GM18951 (cell line): Measurements from ENCODE around the gene PLRG1.

Experiments
- POLR2A ChIP-seq: IDR thresholded peaks from 4 replicates; pipeline ENCODE4 v1.6.1; 2011; ENCODE audit warnings: mild to moderate bottlenecking; ENCODE audit not compliant: insufficient read length, insufficient read depth; ENCODE audit errors: extremely low read depth
- in situ Hi-C: fragments of 300-500 bp; cut with MboI; formaldehyde crosslinking; loops from one replicate; pipeline ENCODE4 v1.12.0; 2022; ENCODE audit warnings: low sequenced_read_pairs, mixed read lengths, inconsistent platforms; ENCODE audit not compliant: unreplicated experiment

The PLRG1 gene

GRCh38 chr4:154585369-154586018 is 35.3 kb upstream of the PLRG1 start:
- in situ Hi-C loops = no loop called here
- TF ChIP-seq POLR2A = no peak

DNA sequence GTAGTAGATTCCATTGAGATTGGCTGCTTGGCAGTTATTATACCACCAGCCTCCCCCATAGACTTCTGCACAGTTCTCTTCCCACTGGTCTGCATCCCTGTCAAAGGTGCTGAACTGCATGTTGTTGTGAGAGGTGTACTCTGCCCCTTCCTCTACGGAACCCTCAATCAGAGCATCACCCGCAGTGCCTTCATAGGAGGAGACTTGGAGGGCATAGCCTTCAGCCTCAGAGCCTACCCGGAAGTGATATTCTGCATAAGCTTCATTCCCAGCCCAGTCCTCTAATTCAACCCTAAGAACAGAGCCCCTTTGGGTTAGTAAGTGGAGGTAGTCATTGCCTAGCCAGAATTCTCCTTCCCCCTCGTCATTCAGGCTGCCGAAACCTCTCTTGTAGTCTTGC is 34.1 kb upstream of the PLRG1 start:
- TF ChIP-seq POLR2A = no peak
- in situ Hi-C loops = no loop called here

DNA sequence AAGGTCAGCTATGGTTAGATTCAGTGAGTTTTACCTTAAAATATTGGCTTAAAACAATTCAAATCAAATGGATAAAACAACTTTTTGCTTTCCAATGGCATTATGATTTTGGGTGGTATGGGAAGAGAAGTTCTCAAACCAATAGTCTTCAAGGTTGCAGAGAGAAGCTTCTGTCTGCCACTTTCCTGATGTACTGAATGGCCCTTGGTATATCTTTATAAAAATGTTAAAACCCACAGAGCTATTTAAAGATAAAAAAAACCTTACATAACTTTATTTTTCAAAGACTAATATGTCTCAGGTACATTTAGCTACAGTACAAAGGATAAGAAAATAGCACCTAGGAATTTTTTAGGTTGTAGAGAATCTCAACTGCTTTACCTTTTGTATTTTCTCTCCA is 33.5 kb upstream of the PLRG1 start:
- in situ Hi-C loops = no loop called here
- no peak for TF ChIP-seq POLR2A

- TF ChIP-seq POLR2A = no peak
- in situ Hi-C loops = no loop called here
Measured at GRCh38 chr4:154583230-154583629, 33.0 kb upstream of the PLRG1 start.

DNA sequence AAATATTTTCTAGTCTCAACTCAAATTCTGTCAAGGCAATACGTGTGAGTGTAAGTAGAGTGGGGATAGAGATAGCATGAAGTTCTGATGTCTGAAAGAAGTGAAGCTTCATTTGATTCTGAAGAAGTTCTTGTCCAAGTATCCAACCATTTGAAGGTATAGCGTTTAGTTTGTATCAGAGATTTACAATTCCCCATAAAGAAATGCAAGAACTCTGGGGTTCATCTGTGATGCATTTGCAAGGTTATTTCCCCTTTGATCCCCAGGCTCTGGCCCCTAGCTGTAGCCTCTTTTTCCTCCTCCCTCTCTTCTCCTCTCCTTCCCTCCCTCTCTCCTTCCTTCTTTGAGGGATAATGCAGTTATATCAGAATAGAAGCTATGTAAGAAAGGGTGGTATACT is 32.5 kb upstream of the PLRG1 start:
- no peak for TF ChIP-seq POLR2A
- in situ Hi-C loops = no loop called here

DNA sequence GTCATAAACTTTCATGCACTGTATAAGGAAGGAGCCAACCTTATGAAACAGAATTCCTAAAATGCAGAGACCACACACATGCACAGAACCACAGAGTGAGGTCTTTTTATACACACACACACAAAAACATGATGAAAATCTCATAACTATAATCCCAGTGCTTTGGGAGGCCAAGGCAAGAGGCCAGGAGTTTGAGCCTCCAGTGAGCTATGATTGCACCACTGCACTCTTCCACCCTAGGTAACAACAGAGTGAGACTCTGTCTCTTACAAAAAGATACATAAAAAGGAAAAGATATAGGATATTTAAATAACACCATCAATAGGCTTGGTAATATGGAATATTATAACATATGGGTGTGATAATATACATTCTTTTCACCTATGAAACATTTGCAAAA is 29.7 kb upstream of the PLRG1 start:
- TF ChIP-seq POLR2A = no peak
- in situ Hi-C loops = no loop called here

DNA sequence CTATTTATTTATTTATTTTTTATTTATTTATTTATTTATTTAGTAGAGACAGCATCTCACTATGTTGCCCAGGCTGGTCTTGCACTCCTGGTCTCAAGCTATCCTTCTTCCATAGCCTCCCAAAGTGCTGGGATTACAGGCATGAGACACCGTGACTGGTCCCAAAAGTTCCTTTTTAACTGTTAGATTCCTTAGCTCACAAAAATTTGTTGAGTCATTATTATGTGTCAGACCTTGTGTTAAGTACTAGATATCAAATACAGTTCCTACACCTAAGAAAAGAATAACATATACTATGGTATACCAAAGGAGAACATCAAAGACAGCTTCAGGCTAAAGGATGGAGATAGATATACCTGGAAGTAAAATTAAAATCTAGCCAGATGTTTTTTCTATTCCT is 28.7 kb upstream of the PLRG1 start:
- no peak for TF ChIP-seq POLR2A
- in situ Hi-C loops = no loop called here

DNA sequence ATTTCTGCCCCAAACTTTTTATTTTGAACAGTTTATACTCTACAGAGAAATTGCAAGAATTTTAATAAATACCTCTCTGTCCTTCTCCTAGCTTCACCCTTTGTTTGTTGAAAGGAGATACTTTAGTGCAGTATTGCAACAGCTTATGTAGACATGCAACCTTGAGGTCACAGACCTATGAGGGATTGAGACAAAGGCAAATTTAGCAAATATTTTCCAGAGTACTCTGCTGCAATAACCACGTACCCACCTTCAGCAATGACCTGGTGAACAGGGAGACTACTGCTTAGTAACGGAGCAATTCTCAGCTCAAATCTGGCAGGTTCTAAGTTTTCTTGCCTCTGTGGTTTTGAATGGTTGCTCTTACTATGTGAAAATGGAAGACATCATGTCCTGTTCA is 27.1 kb upstream of the PLRG1 start:
- in situ Hi-C loops = no loop called here
- TF ChIP-seq POLR2A = no peak

GRCh38 chr4:154574311-154574710 is 24.1 kb upstream of the PLRG1 start:
- in situ Hi-C loops = no loop called here
- no peak for TF ChIP-seq POLR2A

- in situ Hi-C loops = no loop called here
- TF ChIP-seq POLR2A = no peak
Measured at GRCh38 chr4:154573190-154573870, 23.1 kb upstream of the PLRG1 start.

DNA sequence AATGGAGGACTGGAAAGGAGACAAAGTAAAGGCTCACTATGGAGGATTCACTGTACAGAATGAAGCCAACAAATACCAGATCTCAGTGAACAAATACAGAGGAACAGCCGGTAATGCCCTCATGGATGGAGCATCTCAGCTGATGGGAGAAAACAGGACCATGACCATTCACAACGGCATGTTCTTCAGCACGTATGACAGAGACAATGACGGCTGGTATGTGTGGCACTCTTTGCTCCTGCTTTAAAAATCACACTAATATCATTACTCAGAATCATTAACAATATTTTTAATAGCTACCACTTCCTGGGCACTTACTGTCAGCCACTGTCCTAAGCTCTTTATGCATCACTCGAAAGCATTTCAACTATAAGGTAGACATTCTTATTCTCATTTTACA is 19.4 kb upstream of the PLRG1 start:
- in situ Hi-C loops = no loop called here

DNA sequence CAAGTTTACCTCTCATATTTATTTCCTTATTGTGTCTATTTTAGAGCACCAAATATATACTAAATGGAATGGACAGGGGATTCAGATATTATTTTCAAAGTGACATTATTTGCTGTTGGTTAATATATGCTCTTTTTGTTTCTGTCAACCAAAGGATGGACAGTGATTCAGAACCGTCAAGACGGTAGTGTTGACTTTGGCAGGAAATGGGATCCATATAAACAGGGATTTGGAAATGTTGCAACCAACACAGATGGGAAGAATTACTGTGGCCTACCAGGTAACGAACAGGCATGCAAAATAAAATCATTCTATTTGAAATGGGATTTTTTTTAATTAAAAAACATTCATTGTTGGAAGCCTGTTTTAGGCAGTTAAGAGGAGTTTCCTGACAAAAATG is 18.8 kb upstream of the PLRG1 start:
- TF ChIP-seq POLR2A = no peak
- in situ Hi-C loops = no loop called here

More for the DNA sequence above, 19.4 kb upstream of the PLRG1 start:
- no peak for TF ChIP-seq POLR2A

DNA sequence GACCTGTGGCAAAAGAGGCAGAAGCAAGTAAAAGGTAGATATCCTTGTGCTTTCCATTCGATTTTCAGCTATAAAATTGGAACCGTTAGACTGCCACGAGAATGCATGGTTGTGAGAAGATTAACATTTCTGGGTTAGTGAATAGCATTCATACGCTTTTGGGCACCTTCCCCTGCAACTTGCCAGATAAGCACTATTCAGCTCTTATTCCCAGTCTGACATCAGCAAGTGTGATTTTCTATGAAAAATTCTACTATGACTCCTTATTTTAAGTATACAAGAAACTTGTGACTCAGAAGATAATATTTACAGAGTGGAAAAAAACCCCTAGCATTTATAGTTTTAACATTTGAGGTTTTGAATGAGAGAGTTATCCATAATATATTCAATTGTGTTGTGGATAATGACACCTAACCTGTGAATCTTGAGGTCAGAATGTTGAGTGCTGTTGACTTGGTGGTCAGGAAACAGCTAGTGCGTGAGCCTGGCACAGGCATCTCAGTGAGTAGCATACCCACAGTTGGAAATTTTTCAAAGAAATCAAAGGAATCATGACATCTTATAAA is 16.5 kb upstream of the PLRG1 start:
- in situ Hi-C loops = no loop called here
- no peak for TF ChIP-seq POLR2A

GRCh38 chr4:154565704-154566103 is 15.5 kb upstream of the PLRG1 start:
- in situ Hi-C loops = no loop called here
- no peak for TF ChIP-seq POLR2A
